Activated naive CD8-positive, alpha-beta T cell treated with anti-CD3 and anti-CD28 coated beads, Interleukin-2, amount 10 ng/mL, durations not matched to agents 7 days and 5 days (primary cell): Measurements from ENCODE around the gene CUX1. TPM values are rescaled to one million over a fixed set of nuclear protein-coding genes. Genes with fewer than 3 reads are reported as not detected.
"Not testable (repeated sequence)": the region's sequence is repeated elsewhere in the genome, so short reads cannot be mapped to it uniquely, and the experiment has no call there.

Experiments used
- ATAC-seq: fragments of 150-1000 bp; cut with Tn5 transposase; one replicate; pipeline ENCODE4 v1.10.0; 2021; ENCODE audit warnings: low read depth, moderate library complexity
- POLR2A ChIA-PET: fragments of 350-600 bp; sonication (Branson Sonifier 250); formaldehyde crosslinking; loops from one replicate; lab custom pipeline; 2021; ENCODE audit warnings: antibody characterized with exemption; lab: Charles Lee
- DNase-seq: peaks from one replicate; pipeline ENCODE4 v3.0.0; 2021
- H3K27ac Mint-ChIP-seq: one replicate; pipeline ENCODE4 v1.8.0; 2022; ENCODE audit warnings: mild to moderate bottlenecking, mixed read lengths
- H3K27me3 Mint-ChIP-seq: one replicate; pipeline ENCODE4 v1.8.0; 2022; ENCODE audit warnings: mild to moderate bottlenecking, moderate library complexity, mixed read lengths
- H3K36me3 Mint-ChIP-seq: one replicate; pipeline ENCODE4 v1.8.0; 2021; ENCODE audit warnings: mild to moderate bottlenecking, mixed read lengths
- H3K4me1 Mint-ChIP-seq: one replicate; pipeline ENCODE4 v1.8.0; 2021; ENCODE audit warnings: mixed read lengths
- H3K4me3 Mint-ChIP-seq: one replicate; pipeline ENCODE4 v1.8.0; 2022; ENCODE audit warnings: mild to moderate bottlenecking, moderate library complexity, mixed read lengths
- H3K9me3 Mint-ChIP-seq: one replicate; pipeline ENCODE4 v1.8.0; 2021; ENCODE audit warnings: mixed read lengths
- total RNA-seq, 2 experiments: library from RNA; stranded (reverse); gene quantifications; one replicate each; pipeline ENCODE4 v1.2.3, GENCODE V29; 2021

The CUX1 gene
- total RNA-seq, 2 experiments from 2014 or later: 35.7 to 37.6 TPM

DNA sequence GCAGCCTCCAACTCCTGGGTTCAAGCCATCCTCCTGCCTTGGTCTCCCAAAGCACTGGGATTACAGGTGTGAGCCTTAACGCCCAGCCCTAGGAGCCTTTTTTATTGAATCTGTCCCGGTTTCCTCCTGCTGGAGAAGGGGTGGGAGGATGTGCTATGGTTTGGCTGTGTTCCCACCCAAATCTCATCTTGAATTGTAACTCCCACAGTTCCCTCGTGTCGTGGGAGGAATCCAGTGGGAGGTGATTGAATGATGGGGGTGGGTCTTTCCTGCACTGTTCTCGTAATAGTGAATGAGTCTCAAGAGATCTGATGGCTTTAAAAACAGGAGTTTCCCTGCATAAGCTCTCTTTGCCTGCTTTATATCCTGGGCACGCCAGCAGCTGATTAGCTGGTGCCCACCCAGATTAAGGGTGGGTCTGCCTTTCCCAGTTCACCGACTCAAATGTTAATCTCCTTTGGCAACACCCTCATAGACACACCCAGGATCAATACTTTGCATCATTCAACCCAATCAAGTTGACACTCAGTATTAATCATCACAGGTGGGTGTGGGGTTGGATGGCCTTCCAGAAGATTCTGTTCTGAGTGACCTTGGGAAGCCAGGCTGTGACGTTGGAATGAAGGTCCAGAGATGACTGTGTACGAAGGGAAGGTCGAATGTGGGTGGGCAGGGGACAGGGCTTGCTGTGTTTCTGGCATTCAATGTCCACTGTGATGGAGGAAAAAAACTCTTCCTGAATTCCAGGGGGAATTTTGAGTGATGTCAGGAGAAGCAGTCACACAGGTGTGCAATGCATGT is 33.8 kb upstream of the CUX1 start:
- POLR2A ChIA-PET: no interaction called here
- H3K27me3 Mint-ChIP-seq: peaks cover 5% of the 10 kb centered on the region
- DNase-seq (no peak), ATAC-seq (no peak)
- H3K4me1 Mint-ChIP-seq: peaks cover 4% of the 10 kb centered on the region
- no peak overlapping the region for H3K27ac Mint-ChIP-seq
- no peak overlapping the region for H3K4me3 Mint-ChIP-seq
- peaks cover 3% of the 10 kb centered on the region for H3K9me3 Mint-ChIP-seq
- H3K36me3 Mint-ChIP-seq: no peaks in the 10 kb centered on the region

DNA sequence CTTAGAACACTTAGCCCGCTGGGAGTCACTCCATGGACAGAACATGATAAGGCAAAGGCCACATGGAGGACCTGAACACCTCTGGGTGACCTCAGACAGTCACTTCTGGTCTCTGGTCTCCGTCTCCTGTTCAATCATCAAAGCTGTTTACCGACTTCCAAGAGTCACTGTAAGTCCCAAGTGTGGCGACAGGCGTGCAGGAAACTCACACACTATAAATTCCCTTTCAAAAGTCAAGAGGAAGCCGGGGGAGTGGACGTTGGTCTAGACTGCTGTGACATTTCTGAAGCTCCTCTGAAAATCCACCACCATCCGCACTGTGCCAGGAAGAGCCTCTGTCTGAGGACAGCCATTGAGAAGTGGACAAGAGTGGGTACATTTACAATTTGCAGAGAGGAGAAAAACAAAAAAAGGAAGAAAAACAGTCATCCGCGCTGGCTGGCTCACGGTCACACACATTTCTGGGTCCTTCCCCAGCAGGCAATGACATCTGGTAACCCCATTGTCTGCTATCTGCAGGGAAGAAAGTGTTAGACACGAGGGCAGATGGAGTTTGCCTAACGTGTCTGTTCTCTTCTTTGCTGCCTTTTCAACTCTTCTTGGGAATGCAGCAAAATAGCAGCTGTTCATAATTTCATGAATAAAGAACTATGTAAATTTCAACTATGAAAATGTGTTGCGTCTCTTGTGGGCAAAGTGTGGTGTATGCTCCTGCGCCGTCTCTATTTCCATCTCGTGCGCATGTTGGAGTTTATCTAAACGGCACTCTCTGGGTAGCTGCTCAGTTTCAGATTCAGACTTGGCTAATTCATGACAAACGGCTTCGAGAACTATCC is 32.9 kb upstream of the CUX1 start:
- peaks cover 4% of the 10 kb centered on the region for H3K4me1 Mint-ChIP-seq
- no peak for ATAC-seq
- H3K27me3 Mint-ChIP-seq: peaks cover 5% of the 10 kb centered on the region
- H3K36me3 Mint-ChIP-seq: no peaks in the 10 kb centered on the region
- POLR2A ChIA-PET: no interaction called here
- no peak overlapping the region for H3K4me3 Mint-ChIP-seq
- DNase-seq: no peak
- peaks cover 3% of the 10 kb centered on the region for H3K9me3 Mint-ChIP-seq
- H3K27ac Mint-ChIP-seq: no peak overlapping the region

- peaks cover 4% of the 10 kb centered on the region for H3K4me1 Mint-ChIP-seq
- peaks cover 3% of the 10 kb centered on the region for H3K9me3 Mint-ChIP-seq
- POLR2A ChIA-PET: no interaction called here
- no peak for DNase-seq
- H3K36me3 Mint-ChIP-seq: no peaks in the 10 kb centered on the region
- no peak overlapping the region for H3K27ac Mint-ChIP-seq
- no peak overlapping the region for H3K4me3 Mint-ChIP-seq
- peaks cover 5% of the 10 kb centered on the region for H3K27me3 Mint-ChIP-seq
- ATAC-seq: no peak
These were observed 29.6 kb upstream of the CUX1 start for GRCh38 chr7:101787864-101788263.

GRCh38 chr7:101788517-101788916 is 28.9 kb upstream of the CUX1 start:
- no peak for ATAC-seq
- no peaks in the 10 kb centered on the region for H3K36me3 Mint-ChIP-seq
- H3K27ac Mint-ChIP-seq: no peak overlapping the region

GRCh38 chr7:101790566-101791293 is 26.7 kb upstream of the CUX1 start:
- Mint-ChIP-seq H3K4me1 (no peaks in the 10 kb centered on the region), H3K9me3 (peaks cover 3% of the 10 kb centered on the region), H3K27me3 (no peaks in the 10 kb centered on the region), H3K4me3 (no peak overlapping the region), H3K36me3 (no peaks in the 10 kb centered on the region), H3K27ac (no peak overlapping the region)
- POLR2A ChIA-PET: no interaction called here
- ATAC-seq: no peak
- no peak for DNase-seq

More at GRCh38 chr7:101788517-101788916, 28.9 kb upstream of the CUX1 start:
- H3K27me3 Mint-ChIP-seq: peaks cover 5% of the 10 kb centered on the region
- H3K9me3 Mint-ChIP-seq: peaks cover 3% of the 10 kb centered on the region
- POLR2A ChIA-PET: no interaction called here
- H3K4me1 Mint-ChIP-seq: peaks cover 4% of the 10 kb centered on the region
- no peak overlapping the region for H3K4me3 Mint-ChIP-seq
- DNase-seq: no peak

- POLR2A ChIA-PET: no interaction called here
- ATAC-seq: no peak
These were observed 25.3 kb upstream of the CUX1 start for GRCh38 chr7:101792051-101792681.

GRCh38 chr7:101792682-101793071 is 24.7 kb upstream of the CUX1 start:
- H3K27me3 Mint-ChIP-seq, ATAC-seq, H3K9me3 Mint-ChIP-seq, H3K4me1 Mint-ChIP-seq, POLR2A ChIA-PET, H3K36me3 Mint-ChIP-seq, DNase-seq, H3K4me3 Mint-ChIP-seq, H3K27ac Mint-ChIP-seq: not testable (repeated sequence)

More at GRCh38 chr7:101792051-101792681, 25.3 kb upstream of the CUX1 start:
- Mint-ChIP-seq H3K4me1 (no peaks in the 10 kb centered on the region), H3K36me3 (no peaks in the 10 kb centered on the region), H3K27ac (no peak overlapping the region), H3K9me3 (peaks cover 3% of the 10 kb centered on the region), H3K27me3 (no peaks in the 10 kb centered on the region), H3K4me3 (no peak overlapping the region)
- no peak for DNase-seq

DNA sequence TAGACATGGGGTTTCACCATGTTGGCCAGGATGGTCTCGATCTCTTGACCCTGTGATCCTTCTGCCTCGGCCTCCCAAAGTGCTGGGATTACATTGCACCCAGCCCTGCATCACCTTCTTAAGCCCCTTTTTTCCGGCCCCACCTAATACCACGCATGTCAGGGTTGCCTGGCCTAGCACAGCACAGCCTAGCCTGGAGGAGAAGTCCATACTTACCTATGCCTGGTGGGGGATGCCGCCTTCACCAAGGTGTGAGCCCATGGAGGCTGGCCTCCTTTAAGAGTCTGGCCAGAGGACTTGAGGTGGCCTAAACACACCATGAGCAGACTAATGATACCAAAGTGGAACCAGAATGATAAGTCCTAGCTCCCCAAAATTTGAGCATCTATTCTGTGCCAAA is 22.0 kb upstream of the CUX1 start:
- Mint-ChIP-seq H3K27me3 (no peaks in the 10 kb centered on the region), H3K4me3 (no peak overlapping the region), H3K9me3 (no peaks in the 10 kb centered on the region), H3K27ac (no peak overlapping the region), H3K4me1 (no peaks in the 10 kb centered on the region), H3K36me3 (no peaks in the 10 kb centered on the region)
- POLR2A ChIA-PET: no interaction called here
- DNase-seq: no peak
- no peak for ATAC-seq

DNA sequence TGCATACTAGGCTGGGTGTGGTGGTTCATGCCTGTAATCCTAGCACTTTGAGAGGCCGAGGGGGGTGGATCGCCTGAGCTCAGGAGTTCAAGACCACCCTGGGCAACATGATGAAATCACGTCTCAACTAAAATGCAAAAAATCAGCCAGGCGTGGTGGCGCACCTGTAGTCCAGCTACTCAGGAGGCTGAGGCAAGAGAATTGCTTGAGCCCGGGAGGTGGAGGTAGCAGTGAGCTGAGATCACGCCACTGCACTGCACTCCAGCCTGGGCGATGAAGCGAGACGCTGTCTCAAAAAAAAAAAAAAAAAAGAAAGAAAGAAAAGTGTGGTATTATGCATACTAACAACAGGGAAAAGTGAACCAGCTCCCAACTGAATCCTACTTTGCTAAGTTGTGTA is 19.3 kb upstream of the CUX1 start:
- ATAC-seq, H3K4me1 Mint-ChIP-seq, H3K27ac Mint-ChIP-seq, H3K36me3 Mint-ChIP-seq, H3K9me3 Mint-ChIP-seq, H3K4me3 Mint-ChIP-seq, H3K27me3 Mint-ChIP-seq, POLR2A ChIA-PET, DNase-seq: not testable (repeated sequence)

DNA sequence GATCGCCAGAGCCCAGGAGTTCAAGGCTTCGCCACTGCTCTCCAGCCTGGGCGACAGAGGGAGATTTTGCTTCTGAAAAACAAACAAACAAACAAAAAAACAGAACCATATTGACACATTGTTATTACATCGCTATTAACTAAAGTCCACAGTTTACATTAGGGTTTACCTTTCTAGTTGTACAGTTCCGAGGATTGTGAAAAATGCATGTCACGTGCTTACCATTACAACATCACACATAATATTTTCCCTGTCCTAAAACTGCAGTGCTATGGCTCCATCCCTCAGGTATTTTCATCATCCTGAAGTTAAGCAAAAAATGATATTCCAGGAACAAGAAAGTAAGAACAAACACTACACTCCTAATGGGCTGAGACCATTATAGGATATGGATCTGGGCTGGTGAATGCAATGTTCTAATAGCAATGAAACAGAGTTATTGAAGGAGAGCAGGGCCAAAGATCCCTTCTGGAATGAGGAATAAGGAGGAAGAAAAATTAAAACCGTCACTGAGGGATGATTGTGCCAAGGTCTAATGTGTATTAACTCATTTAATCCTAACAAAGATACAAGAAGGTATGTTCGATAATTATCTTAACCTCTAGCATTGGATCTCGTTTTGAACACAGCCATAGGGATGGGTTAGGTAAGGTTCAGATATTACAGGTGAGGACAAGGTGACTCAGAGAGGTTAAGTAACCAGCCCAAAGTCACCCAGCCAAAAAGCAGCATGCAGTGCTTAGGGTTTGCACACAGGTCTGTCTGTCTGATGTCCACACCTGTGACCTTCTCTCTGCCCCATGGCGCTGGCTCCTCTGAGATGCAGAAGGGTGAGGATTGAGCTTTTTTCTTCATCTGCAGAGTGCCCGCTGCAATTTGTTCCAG is 14.0 kb upstream of the CUX1 start:
- POLR2A ChIA-PET: no interaction called here
- Mint-ChIP-seq H3K4me1 (peaks cover 14% of the 10 kb centered on the region), H3K4me3 (no peak overlapping the region), H3K27me3 (peaks cover 30% of the 10 kb centered on the region), H3K36me3 (no peaks in the 10 kb centered on the region), H3K27ac (no peak overlapping the region), H3K9me3 (no peaks in the 10 kb centered on the region)
- ATAC-seq (no peak), DNase-seq (no peak)

DNA sequence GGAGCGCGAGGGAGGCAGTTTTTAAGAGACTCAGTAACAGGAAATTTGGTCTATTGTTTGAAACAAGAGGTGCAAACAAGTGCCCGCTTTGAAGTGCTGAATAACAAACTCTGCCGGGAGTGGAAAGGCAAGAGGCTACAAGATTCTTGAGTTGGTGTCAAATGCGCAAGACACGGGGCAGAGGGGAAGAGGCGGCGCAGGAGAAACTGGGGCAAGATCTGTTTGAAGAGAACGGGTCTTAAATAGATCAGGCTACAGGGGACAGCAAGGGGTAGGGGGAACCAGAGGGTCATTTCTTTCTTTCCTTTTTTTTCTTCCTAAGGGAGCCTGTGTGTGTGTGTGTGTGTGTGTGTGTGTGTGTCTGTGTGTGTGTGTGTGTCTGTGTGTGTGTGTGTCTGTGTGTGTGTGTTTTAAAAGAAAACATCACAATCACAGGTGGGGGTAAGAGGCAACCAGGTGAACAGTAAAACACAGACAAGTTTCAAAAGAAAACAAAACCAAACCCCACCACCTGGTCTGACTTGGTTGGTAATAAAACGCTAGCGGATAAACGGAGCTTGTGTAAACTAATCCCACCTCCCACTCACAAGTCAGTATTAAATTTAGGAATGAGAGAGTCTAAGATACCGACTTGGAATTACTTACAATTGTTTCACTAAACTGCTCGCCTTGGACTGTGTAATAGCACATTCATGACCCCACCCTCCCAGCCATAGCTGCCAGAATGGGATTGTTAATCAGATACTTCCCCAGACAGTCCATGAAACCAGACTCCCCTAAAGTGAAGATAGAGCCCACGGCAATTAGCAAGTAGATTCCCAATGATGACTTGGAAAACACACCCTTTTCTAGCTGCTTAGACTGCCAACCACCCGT is 13.1 kb upstream of the CUX1 start:
- no peak for DNase-seq
- ATAC-seq: peak; percentile 52
- no peak overlapping the region for H3K27ac Mint-ChIP-seq
- peaks cover 14% of the 10 kb centered on the region for H3K4me1 Mint-ChIP-seq
- H3K36me3 Mint-ChIP-seq: no peaks in the 10 kb centered on the region
- H3K27me3 Mint-ChIP-seq: peaks cover 30% of the 10 kb centered on the region
- peak overlapping the region; percentile 13 for H3K4me3 Mint-ChIP-seq
- H3K9me3 Mint-ChIP-seq: no peaks in the 10 kb centered on the region
- POLR2A ChIA-PET: no interaction called here

- Mint-ChIP-seq H3K36me3 (no peaks in the 10 kb centered on the region), H3K4me3 (peak overlapping the region; percentile 4), H3K27me3 (peaks cover 30% of the 10 kb centered on the region), H3K27ac (no peak overlapping the region), H3K4me1 (peaks cover 14% of the 10 kb centered on the region), H3K9me3 (no peaks in the 10 kb centered on the region)
- DNase-seq: no peak
- POLR2A ChIA-PET: no interaction called here
- ATAC-seq: no peak
These were observed 12.5 kb upstream of the CUX1 start for GRCh38 chr7:101804967-101805366.
